CD14-positive monocyte (primary cell): ENCODE results near the gene UNK. TPM values are rescaled to one million over a fixed set of nuclear protein-coding genes. Genes with fewer than 3 reads are reported as not detected.

ENCODE experiments used
- DNase-seq, 3 donors: peaks; one replicate each; pipeline ENCODE4 v3.0.0-alpha.2; 2011 to 2022
- H2AFZ ChIP-seq: 2 replicates; pipeline ENCODE4 v1.6.0; 2012; ENCODE audit warnings: mild to moderate bottlenecking, low read depth, low read length, inconsistent platforms; ENCODE audit not compliant: insufficient read depth, poor library complexity, severe bottlenecking
- H3K27ac ChIP-seq, 2 donors: 1 replicate in 1 of 2; 2 replicates in 1 of 2; pipeline ENCODE4 v1.5.1; 2012 to 2013; ENCODE audit warnings: low read length in 2 of 2, control low read depth in 1 of 2, inconsistent platforms in 1 of 2, low read depth in 1 of 2, mild to moderate bottlenecking in 1 of 2
- H3K27me3 ChIP-seq, 2 donors: one replicate each; pipeline versions ENCODE4 v1.6.0 to v1.6.1; 2011 to 2013; ENCODE audit warnings: low read length in 2 of 2; ENCODE audit not compliant: control insufficient read depth in 2 of 2, insufficient read depth in 2 of 2
- H3K36me3 ChIP-seq, 2 donors: replicated peaks in 1 of 2; 1 replicate in 1 of 2; 2 replicates in 1 of 2; pipeline versions ENCODE4 v1.5.1 to v1.6.1; 2012 to 2013; ENCODE audit warnings: low read length in 2 of 2, control low read depth in 1 of 2, inconsistent platforms in 1 of 2, mild to moderate bottlenecking in 1 of 2; ENCODE audit not compliant: insufficient read depth in 2 of 2, control insufficient read depth in 1 of 2
- H3K4me1 ChIP-seq, 2 donors: 1 replicate in 1 of 2; 2 replicates in 1 of 2; pipeline versions ENCODE4 v1.5.1 to v1.6.1; 2012 to 2013; ENCODE audit warnings: low read length in 2 of 2, control low read depth in 1 of 2, inconsistent platforms in 1 of 2, mild to moderate bottlenecking in 1 of 2, moderate library complexity in 1 of 2; ENCODE audit not compliant: insufficient read depth in 2 of 2, control insufficient read depth in 1 of 2
- H3K4me2 ChIP-seq: replicated peaks from 2 replicates; pipeline ENCODE3; 2012; ENCODE audit warnings: low read length, moderate library complexity, mild to moderate bottlenecking; ENCODE audit not compliant: poor library complexity, severe bottlenecking; ENCODE audit errors: extremely low read depth
- H3K4me3 ChIP-seq, 3 experiments: fragments of 200-600 bp in 1 of 3; sonication (generic) in 1 of 3; replicated peaks in 1 of 3; 1 replicate in 2 of 3; 2 replicates in 1 of 3; pipeline ENCODE4 v1.5.1; 2011 to 2013; ENCODE audit warnings: low read length in 3 of 3, mild to moderate bottlenecking in 3 of 3, control low read depth in 2 of 3, low read depth in 2 of 3, inconsistent platforms in 1 of 3, moderate library complexity in 1 of 3
- H3K79me2 ChIP-seq: 2 replicates; pipeline ENCODE4 v1.6.0; 2012; ENCODE audit warnings: mild to moderate bottlenecking, control low read depth, inconsistent platforms, low read length, moderate library complexity; ENCODE audit not compliant: insufficient read depth
- H3K9ac ChIP-seq: 2 replicates; pipeline ENCODE4 v1.6.0; 2017; ENCODE audit warnings: low read length, mild to moderate bottlenecking; ENCODE audit not compliant: insufficient read depth, poor library complexity, severe bottlenecking
- H3K9me3 ChIP-seq, 2 donors: replicated peaks in 1 of 2; 1 replicate in 1 of 2; 2 replicates in 1 of 2; pipeline versions ENCODE4 v1.5.1 to v1.6.1; 2012 to 2013; ENCODE audit warnings: low read length in 2 of 2, control low read depth in 1 of 2; ENCODE audit not compliant: control insufficient read depth in 1 of 2, insufficient read depth in 1 of 2
- H4K20me1 ChIP-seq: 2 replicates; pipeline ENCODE4 v1.6.0; 2012; ENCODE audit warnings: mild to moderate bottlenecking, low read length, control low read depth, moderate library complexity; ENCODE audit not compliant: insufficient read depth
- H3K27ac Mint-ChIP-seq, 7 donors: one replicate each; pipeline ENCODE4 v1.8.0; 2020; ENCODE audit warnings: mild to moderate bottlenecking in 7 of 7, mixed read lengths in 7 of 7, moderate library complexity in 6 of 7, inconsistent platforms in 2 of 7
- H3K27me3 Mint-ChIP-seq, 3 donors: one replicate each; pipeline ENCODE4 v1.8.0; 2021 to 2022; ENCODE audit warnings: low read depth in 3 of 3, mild to moderate bottlenecking in 3 of 3, mixed read lengths in 3 of 3, moderate library complexity in 3 of 3, inconsistent platforms in 1 of 3
- H3K36me3 Mint-ChIP-seq, 2 donors: one replicate each; pipeline ENCODE4 v1.8.0; 2020; ENCODE audit warnings: mixed read lengths in 2 of 2, inconsistent platforms in 1 of 2, mild to moderate bottlenecking in 1 of 2
- H3K4me1 Mint-ChIP-seq: one replicate; pipeline ENCODE4 v1.8.0; 2020; ENCODE audit warnings: mild to moderate bottlenecking, mixed read lengths
- H3K4me3 Mint-ChIP-seq, 2 donors: one replicate each; pipeline ENCODE4 v1.8.0; 2020; ENCODE audit warnings: mild to moderate bottlenecking in 2 of 2, mixed read lengths in 2 of 2, moderate library complexity in 1 of 2
- H3K9me3 Mint-ChIP-seq, 7 donors: one replicate each; pipeline ENCODE4 v1.8.0; 2020 to 2022; ENCODE audit warnings: mixed read lengths in 7 of 7, mild to moderate bottlenecking in 6 of 7, moderate library complexity in 6 of 7, inconsistent platforms in 2 of 7
- CTCF ChIP-seq: fragments of 200-600 bp; IDR thresholded peaks from one replicate; pipeline ENCODE4 v1.8.0; 2022; ENCODE audit warnings: antibody characterized with exemption, mild to moderate bottlenecking
- WGBS: methylation state at CpG from one replicate; pipeline ENCODE4 v1.1.5; 2013; ENCODE audit warnings: missing lambda C conversion rate; ENCODE audit not compliant: insufficient coverage; 5-methylcytosine and 5-hydroxymethylcytosine counted together
- intact Hi-C, 2 donors: fragments of 100-400 bp; cut with micrococcal nuclease; formaldehyde crosslinking; loops; one replicate each; pipeline versions ENCODE4 v1.15.0 to v1.15.1; 2023
- polyA plus RNA-seq, 3 donors: library from polyadenylated mRNA; depleted of rRNA in 1 of 3; unstranded in 2 of 3; stranded (reverse) in 1 of 3; fragments of 300-500 nt in 2 of 3; fragments of >200 nt in 1 of 3; fragmentation: Illumina TruSeq in 2 of 3; gene quantifications; 1 replicate in 2 of 3; 2 replicates in 1 of 3; pipeline ENCODE4 v1.2.3, GENCODE V29; 2012 to 2021

The UNK gene
- polyA plus RNA-seq, 3 donors: 6.3 to 12.9 (median 7.8) TPM

DNA sequence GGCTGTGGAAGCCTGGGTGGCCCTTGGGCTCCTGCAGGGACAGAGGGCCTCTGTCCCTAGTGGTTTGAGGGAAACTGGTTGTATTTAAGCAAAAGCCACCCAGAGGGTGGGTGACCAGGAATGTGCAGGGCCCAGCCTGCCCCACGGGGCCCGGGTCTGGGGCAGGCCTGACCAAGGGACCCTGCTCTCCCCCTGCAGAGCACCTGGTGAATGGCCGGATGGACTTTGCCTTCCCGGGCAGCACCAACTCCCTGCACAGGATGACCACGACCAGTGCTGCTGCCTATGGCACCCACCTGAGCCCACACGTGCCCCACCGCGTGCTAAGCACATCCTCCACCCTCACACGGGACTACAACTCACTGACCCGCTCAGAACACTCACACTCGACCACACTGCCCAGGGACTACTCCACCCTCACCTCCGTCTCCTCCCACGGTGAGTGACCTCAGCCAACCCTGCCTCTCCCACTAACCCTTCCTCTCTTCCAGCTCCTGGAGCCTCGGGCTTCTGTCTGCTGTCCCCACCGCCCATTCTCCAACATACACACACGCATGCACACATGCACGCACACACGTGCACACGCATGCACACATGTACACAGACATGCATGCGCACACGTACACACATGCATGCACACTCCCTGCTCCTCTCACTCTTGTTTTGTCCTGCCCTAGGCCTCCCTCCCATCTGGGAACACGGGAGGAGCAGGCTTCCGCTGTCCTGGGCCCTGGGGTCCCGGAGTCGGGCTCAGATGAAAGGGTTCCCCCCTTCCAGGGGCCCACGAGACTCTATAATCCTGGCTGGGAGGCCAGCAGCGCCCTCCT lies 30.0 kb upstream of the UNK start:
- Mint-ChIP-seq H3K36me3 (peaks cover 11 to 13% of the 10 kb centered on the region in 2 donors), H3K27ac (no peak overlapping the region), H3K27me3 (peaks cover 7 to 18% (median 7%) of the 10 kb centered on the region in 3 donors), H3K9me3 (peaks cover 0 to 4% (median 0%) of the 10 kb centered on the region in 7 donors), H3K4me3 (peak overlapping the region; percentile 12 to 64), H3K4me1 (peaks cover 31% of the 10 kb centered on the region)
- Histone ChIP-seq H3K79me2 (no peaks in the 10 kb centered on the region), H3K27me3 (peaks cover 0 to 4% of the 10 kb centered on the region in 2 donors), H3K4me2 (peak overlapping the region; percentile 81), H4K20me1 (no peaks in the 10 kb centered on the region), H2AFZ (peak overlapping the region; percentile 89), H3K36me3 (peaks cover 3 to 19% of the 10 kb centered on the region in 2 donors), H3K4me3 (peak overlapping the region in 1 of 3 experiments; percentile 71), H3K9ac (peak overlapping the region; percentile 54), H3K9me3 (no peaks in the 10 kb centered on the region), H3K27ac (no peak overlapping the region), H3K4me1 (peaks cover 25 to 37% of the 10 kb centered on the region in 2 donors)
- peak in 1 of 3 donors; percentile 7 for DNase-seq
- intact Hi-C loops: no loop called here
- 87% methylated on average over 25 of the region's 27 CpGs for WGBS
- no peak for TF ChIP-seq CTCF

DNA sequence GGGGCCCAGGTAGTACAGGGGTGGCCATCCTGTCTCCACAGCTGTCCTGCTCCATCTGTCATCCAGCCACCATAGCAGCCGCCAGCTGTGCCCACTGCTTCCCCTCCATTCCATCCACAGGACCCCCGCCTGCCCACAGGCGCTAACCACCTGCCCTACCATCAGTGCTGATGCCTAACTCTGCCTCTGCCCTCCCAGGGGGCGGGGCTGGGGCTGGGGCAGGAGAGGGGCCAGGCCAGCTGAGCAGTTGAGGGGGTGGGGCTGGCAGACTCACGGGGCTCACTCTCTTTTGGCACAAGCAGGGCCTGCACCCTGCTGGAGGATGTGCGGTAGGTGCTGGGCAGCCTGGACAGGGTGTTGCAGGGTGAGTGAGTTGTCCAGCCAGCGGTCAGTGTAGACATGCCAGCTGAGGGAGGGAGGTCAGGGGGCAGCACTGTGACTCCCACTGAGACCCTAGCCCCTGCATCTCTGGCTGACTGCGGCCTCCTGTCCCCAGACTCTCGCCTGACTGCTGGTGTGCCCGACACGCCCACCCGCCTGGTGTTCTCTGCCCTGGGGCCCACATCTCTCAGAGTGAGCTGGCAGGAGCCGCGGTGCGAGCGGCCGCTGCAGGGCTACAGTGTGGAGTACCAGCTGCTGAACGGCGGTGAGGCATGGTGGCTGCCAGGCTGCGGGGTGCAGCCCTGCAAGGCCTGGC lies 29.3 kb upstream of the UNK start:
- H4K20me1 ChIP-seq: no peaks in the 10 kb centered on the region
- no peaks in the 10 kb centered on the region for H3K79me2 ChIP-seq
- WGBS: 78% methylated on average over 17 of the region's 20 CpGs
- Mint-ChIP-seq H3K36me3 (peaks cover 13% of the 10 kb centered on the region in 2 donors), H3K9me3 (peaks cover 0 to 4% (median 0%) of the 10 kb centered on the region in 7 donors), H3K4me3 (no peak overlapping the region), H3K27ac (no peak overlapping the region), H3K4me1 (peaks cover 25% of the 10 kb centered on the region), H3K27me3 (peaks cover 7 to 18% (median 7%) of the 10 kb centered on the region in 3 donors)
- H3K4me1 ChIP-seq: peaks cover 23 to 30% of the 10 kb centered on the region in 2 donors
- no peak overlapping the region for H3K4me3 ChIP-seq
- no peak overlapping the region for H3K27ac ChIP-seq
- H3K9me3 ChIP-seq: no peaks in the 10 kb centered on the region
- H3K36me3 ChIP-seq: peaks cover 3 to 23% of the 10 kb centered on the region in 2 donors
- DNase-seq: peak in 1 of 3 donors; percentile 6
- H3K4me2 ChIP-seq: no peak overlapping the region
- H2AFZ ChIP-seq: no peak overlapping the region
- H3K27me3 ChIP-seq: peaks cover 0 to 4% of the 10 kb centered on the region in 2 donors
- intact Hi-C loops: no loop called here
- H3K9ac ChIP-seq: no peak overlapping the region
- no peak for TF ChIP-seq CTCF
